Sigmoid colon (tissue), 7 donors: ENCODE results near the gene ANO1. TPM values are rescaled to one million over a fixed set of nuclear protein-coding genes. Genes with fewer than 3 reads are reported as not detected.
"Not testable (repeated sequence)": the region's sequence is repeated elsewhere in the genome, so short reads cannot be mapped to it uniquely, and the experiment has no call there.

ENCODE experiments used
- DNase-seq: peaks from one replicate; pipeline ENCODE4 v3.0.0-alpha.2; 2019
- H3K27ac ChIP-seq, 4 donors: fragments of 200-600 bp; sonication (generic); one replicate each; pipeline ENCODE4 v1.5.1; 2016 to 2019; ENCODE audit warnings: mild to moderate bottlenecking in 1 of 4
- H3K27me3 ChIP-seq, 3 donors: fragments of 200-600 bp; sonication (generic); one replicate each; pipeline ENCODE4 v1.5.1; 2019; ENCODE audit warnings: mild to moderate bottlenecking in 1 of 3
- H3K36me3 ChIP-seq, 4 donors: fragments of 200-600 bp; sonication (generic); one replicate each; pipeline ENCODE4 v1.5.1; 2016 to 2019
- H3K4me1 ChIP-seq, 4 donors: fragments of 200-600 bp; sonication (generic); one replicate each; pipeline ENCODE4 v1.5.1; 2017 to 2019
- H3K4me3 ChIP-seq, 4 donors: fragments of 200-600 bp; sonication (generic); one replicate each; pipeline ENCODE4 v1.5.1; 2017 to 2019; ENCODE audit warnings: mild to moderate bottlenecking in 2 of 4, moderate library complexity in 1 of 4
- H3K9me3 ChIP-seq, 4 donors: fragments of 200-600 bp in 3 of 4; sonication (generic) in 3 of 4; one replicate each; pipeline versions ENCODE4 v1.5.1 to v1.6.1; 2013 to 2019
- EP300 ChIP-seq, 4 donors: sonication (generic); formaldehyde crosslinking; IDR thresholded peaks; one replicate each; pipeline ENCODE4 v1.6.1; 2017; ENCODE audit warnings: antibody characterized with exemption in 4 of 4
- POLR2A ChIP-seq, 2 donors: fragments of 450-650 bp; IDR thresholded peaks; one replicate each; pipeline ENCODE4 v1.6.1; 2016; ENCODE audit warnings: antibody characterized with exemption in 2 of 2, mild to moderate bottlenecking in 2 of 2, moderate library complexity in 2 of 2
- POLR2AphosphoS5 ChIP-seq, 4 donors: sonication (generic); formaldehyde crosslinking; IDR thresholded peaks; one replicate each; pipeline ENCODE4 v1.6.1; 2017; ENCODE audit warnings: antibody characterized with exemption in 4 of 4
- WGBS, 2 donors: extraction: QIAGEN DNeasy Blood & Tissue Kit; methylation state at CpG; one replicate each; pipeline ENCODE4 v1.1.7; 2013; 5-methylcytosine and 5-hydroxymethylcytosine counted together
- intact Hi-C: fragments of 100-400 bp; cut with DNase I; formaldehyde crosslinking; loops from one replicate; pipeline ENCODE4 v1.15.1; 2023
- polyA plus RNA-seq, 3 donors: library from polyadenylated mRNA; stranded (reverse); fragments of 200-250 nt; gene quantifications; one replicate each; pipeline ENCODE4 v1.2.3, GENCODE V29; 2013
- total RNA-seq, 4 donors: library from RNA; depleted of rRNA; stranded (reverse); fragments of >200 nt; gene quantifications; one replicate each; pipeline ENCODE4 v1.1.0, GENCODE V29; 2016
- TF ChIP-seq, protein P1 (sequence below), 4 experiments: fragments of 450-650 bp in 3 of 4; fragments of 200-600 bp in 1 of 4; IDR thresholded peaks; one replicate each; pipeline ENCODE4 v1.5.1; 2016 to 2019; ENCODE audit warnings: antibody characterized with exemption in 4 of 4, mild to moderate bottlenecking in 3 of 4, moderate library complexity in 2 of 4
- donor health status: healthy with polysubstance abuse.
- donor health status: Bipolar disorder and iron deficiency.
- donor health status: healthy.

The ANO1 gene
- total and polyA plus RNA-seq, 7 donors: 0.60 to 33.9 (median 17.4) TPM

DNA sequence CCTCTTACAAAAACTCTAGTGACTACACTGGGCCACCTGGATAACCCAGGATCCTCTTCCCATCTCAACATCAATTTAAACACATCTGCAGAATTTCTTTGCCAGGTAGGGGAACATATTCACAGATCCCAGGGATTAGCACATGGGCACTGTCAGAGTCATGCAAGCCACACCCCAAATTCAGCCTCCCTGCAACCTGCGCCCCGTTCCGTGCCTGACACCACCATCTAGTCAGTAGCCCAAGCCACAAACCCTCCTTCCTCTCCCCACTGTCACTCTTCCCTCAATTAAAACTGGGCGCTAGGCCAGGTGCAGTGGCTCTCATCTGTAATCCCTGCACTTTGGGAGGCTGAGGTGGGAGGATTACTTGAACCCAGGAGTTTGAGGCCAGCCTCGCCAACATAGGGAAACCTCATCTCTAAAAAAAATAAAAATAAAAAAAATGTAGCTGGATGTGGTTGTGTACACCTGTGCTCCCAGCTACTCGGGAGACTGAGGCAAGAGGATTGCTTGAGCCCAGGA lies 131.3 kb downstream of the ANO1 start:
- Histone ChIP-seq H3K36me3 (peaks cover 8 to 43% (median 20%) of the 10 kb centered on the region in 4 donors), H3K27me3 (no peaks in the 10 kb centered on the region), H3K4me3 (no peak overlapping the region), H3K27ac (no peak overlapping the region), H3K9me3 (no peaks in the 10 kb centered on the region), H3K4me1 (peaks cover 0 to 10% (median 8%) of the 10 kb centered on the region in 4 donors)
- no peak for DNase-seq
- intact Hi-C loops: no loop called here
- 86 to 89% methylated on average over 6 of the region's 6 CpGs for WGBS, 2 donors
- no peak for TF ChIP-seq EP300 (IDR thresholded peaks at IDR 0.05)
- no peak for TF ChIP-seq POLR2AphosphoS5 (IDR thresholded peaks at IDR 0.05)
- TF ChIP-seq POLR2A (IDR thresholded peaks at IDR 0.05): no peak

DNA sequence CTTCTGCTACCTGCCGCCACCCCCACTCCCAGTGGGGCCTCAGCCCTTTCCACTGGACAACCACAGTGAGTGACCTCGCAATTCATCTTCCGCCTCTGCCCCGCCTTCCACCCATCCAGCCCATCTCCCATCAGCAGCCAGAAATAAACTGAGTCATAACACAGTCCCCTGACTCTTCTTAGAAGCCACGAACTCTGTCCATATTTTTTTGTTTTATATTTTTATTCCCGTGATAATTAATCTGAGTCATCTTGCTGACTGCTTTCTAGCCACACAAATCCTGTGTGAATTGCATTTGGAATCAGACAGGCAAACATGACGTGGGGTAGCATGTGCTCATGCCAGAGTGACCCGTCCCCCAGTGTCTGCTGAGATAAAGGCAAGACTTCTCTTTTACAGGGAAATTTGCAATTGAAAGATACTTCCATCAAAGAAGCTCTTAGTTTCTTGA lies 132.0 kb downstream of the ANO1 start:
- no peak overlapping the region for H3K4me3 ChIP-seq
- H3K27me3 ChIP-seq: no peaks in the 10 kb centered on the region
- intact Hi-C loops: no loop called here
- peaks cover 8 to 38% (median 19%) of the 10 kb centered on the region in 4 donors for H3K36me3 ChIP-seq
- H3K4me1 ChIP-seq: peaks cover 0 to 4% (median 2%) of the 10 kb centered on the region in 4 donors
- H3K9me3 ChIP-seq: no peaks in the 10 kb centered on the region
- DNase-seq: no peak
- no peak overlapping the region for H3K27ac ChIP-seq
- 59 to 76% methylated on average over 8 of the region's 8 CpGs for WGBS, 2 donors
- TF ChIP-seq POLR2AphosphoS5 (IDR thresholded peaks at IDR 0.05) (peak in 1 of 4 donors; percentile 16), EP300 (IDR thresholded peaks at IDR 0.05) (no peak)

DNA sequence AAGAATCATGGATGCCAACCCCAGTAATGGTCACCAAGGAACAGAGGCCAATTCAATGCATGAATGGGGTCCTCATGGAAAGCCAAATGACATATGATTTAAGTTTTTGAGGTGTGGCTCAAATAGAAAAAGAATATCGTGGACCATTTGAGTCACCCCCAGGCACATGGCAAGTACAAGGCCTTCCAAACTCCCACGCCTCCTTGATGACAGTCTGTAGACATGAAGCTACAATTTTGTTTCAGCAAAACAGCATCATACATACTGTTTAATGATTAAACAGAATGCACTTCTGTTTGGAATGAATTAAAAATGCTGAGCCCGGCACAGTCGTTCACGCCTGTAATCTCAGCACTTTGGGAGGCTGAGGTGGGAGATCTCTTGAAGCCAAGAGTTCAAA lies 132.4 kb downstream of the ANO1 start:
- Histone ChIP-seq H3K9me3 (no peaks in the 10 kb centered on the region), H3K4me3 (no peak overlapping the region), H3K27ac (no peak overlapping the region), H3K36me3 (peaks cover 8 to 37% (median 17%) of the 10 kb centered on the region in 4 donors), H3K27me3 (no peaks in the 10 kb centered on the region), H3K4me1 (no peaks in the 10 kb centered on the region)
- 38 to 78% methylated on average over 5 of the region's 5 CpGs for WGBS, 2 donors
- TF ChIP-seq POLR2AphosphoS5 (IDR thresholded peaks at IDR 0.05) (no peak), EP300 (IDR thresholded peaks at IDR 0.05) (no peak), POLR2A (IDR thresholded peaks at IDR 0.05) (no peak)
- TF ChIP-seq, protein P1, sequence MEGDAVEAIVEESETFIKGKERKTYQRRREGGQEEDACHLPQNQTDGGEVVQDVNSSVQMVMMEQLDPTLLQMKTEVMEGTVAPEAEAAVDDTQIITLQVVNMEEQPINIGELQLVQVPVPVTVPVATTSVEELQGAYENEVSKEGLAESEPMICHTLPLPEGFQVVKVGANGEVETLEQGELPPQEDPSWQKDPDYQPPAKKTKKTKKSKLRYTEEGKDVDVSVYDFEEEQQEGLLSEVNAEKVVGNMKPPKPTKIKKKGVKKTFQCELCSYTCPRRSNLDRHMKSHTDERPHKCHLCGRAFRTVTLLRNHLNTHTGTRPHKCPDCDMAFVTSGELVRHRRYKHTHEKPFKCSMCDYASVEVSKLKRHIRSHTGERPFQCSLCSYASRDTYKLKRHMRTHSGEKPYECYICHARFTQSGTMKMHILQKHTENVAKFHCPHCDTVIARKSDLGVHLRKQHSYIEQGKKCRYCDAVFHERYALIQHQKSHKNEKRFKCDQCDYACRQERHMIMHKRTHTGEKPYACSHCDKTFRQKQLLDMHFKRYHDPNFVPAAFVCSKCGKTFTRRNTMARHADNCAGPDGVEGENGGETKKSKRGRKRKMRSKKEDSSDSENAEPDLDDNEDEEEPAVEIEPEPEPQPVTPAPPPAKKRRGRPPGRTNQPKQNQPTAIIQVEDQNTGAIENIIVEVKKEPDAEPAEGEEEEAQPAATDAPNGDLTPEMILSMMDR (IDR thresholded peaks at IDR 0.05): no peak
- intact Hi-C loops: no loop called here
- no peak for DNase-seq

DNA sequence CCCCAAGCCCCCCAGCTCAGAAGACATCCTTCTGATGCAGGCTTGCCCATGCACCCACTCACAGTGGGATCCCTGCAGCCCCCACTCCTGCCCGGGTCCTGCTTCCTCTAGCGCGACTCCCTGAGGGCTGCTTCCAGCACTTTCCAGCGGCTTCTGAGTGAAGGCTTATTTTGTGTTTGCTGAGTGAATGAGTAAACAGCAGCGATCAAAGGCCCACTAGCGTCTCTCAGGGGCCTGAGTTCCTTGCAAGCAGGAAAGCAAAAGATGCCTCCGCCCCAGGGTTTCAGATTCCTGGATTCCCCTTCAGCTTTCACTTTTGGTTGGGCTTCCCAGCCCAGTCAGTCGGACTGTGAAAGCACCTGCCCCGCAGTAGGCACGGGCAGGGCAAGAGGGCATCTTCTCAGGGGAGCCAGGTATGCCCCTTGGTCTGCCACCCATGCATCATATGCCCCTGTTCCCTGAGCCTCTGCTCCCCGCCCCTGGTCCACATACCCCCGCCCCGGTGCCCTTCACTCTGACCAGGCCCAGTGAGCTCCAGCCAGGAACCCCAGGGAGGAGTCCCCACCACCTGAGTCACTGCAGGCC lies 134.2 kb downstream of the ANO1 start:
- DNase-seq: no peak
- Histone ChIP-seq H3K9me3 (no peaks in the 10 kb centered on the region), H3K4me1 (no peaks in the 10 kb centered on the region), H3K27me3 (no peaks in the 10 kb centered on the region), H3K4me3 (no peak overlapping the region), H3K27ac (no peak overlapping the region), H3K36me3 (peaks cover 5 to 20% (median 6%) of the 10 kb centered on the region in 4 donors)
- TF ChIP-seq POLR2AphosphoS5 (IDR thresholded peaks at IDR 0.05) (no peak), EP300 (IDR thresholded peaks at IDR 0.05) (no peak), POLR2A (IDR thresholded peaks at IDR 0.05) (no peak)
- TF ChIP-seq, protein P1 (IDR thresholded peaks at IDR 0.05): no peak
- intact Hi-C loops: no loop called here
- WGBS, 2 donors: 24 to 60% methylated on average over 13 of the region's 13 CpGs

DNA sequence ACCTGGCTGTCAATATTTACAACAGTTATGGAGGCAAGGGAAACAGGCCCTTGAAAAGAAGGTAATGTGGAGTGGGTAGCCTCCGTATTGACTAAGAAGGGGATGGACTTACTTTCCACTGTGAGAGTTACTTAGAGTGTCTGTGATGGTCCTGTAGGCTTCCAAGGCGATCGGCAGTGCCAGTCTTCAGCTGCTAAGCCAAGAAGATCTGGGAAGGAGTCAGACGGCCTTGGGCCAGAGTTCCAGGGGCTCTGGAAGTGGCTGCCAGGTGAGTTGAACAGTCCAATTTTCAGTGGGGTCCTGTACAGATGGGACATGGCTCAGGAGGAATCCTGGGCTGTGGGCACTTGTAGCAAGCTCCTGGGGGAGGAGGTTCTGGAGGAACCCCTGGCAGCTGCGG lies 139.3 kb downstream of the ANO1 start:
- H3K27me3 ChIP-seq, H3K9me3 ChIP-seq, DNase-seq, intact Hi-C loops, H3K4me1 ChIP-seq, H3K36me3 ChIP-seq, H3K4me3 ChIP-seq, H3K27ac ChIP-seq: not testable (repeated sequence)
- WGBS, 2 donors: 91 to 97% methylated on average over 5 of the region's 5 CpGs

DNA sequence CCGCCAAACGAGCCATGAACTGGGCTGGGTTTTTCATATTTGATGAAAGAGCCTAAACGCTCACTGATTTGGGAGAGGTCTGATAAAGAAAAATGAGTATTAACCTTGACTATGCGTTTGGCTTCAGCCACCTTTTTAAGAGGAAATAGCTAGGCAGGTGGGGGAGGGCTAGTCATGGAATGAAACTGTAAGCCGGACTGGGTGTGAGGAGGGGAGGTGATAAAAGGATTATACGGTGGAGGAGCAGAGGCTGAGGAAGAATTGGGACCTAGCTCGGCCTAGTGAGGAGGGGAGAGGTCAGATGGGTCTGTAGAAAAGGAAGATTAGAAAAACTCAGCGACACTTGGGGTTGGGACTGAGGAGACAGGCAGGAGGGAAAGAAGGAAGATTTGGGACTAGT lies 140.0 kb downstream of the ANO1 start:
- intact Hi-C loops: not testable (repeated sequence)

DNA sequence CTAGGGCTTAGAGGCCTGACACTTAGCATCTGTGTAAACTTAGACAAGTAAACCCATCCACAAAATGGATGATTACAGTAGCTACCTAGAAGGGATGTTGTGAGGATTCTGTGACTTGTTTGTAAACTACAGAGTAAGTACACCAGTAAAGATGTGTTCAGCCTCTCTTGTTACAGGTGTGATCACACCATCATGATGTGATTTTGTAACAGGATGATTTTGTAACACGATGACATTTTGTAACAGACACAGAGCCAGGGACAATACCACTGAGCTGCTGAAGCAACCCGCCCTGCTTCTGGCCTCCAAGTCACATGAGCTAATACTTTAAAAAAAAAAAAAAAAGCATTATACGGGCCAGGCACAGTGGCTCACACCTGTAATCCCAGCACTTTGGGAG lies 142.0 kb downstream of the ANO1 start:
- H3K27me3 ChIP-seq: no peaks in the 10 kb centered on the region
- H3K36me3 ChIP-seq: no peaks in the 10 kb centered on the region
- DNase-seq: no peak
- intact Hi-C loops: no loop called here
- 82 to 86% methylated on average over 3 of the region's 3 CpGs for WGBS, 2 donors
- H3K4me3 ChIP-seq: no peak overlapping the region
- H3K9me3 ChIP-seq: no peaks in the 10 kb centered on the region
- no peak for TF ChIP-seq POLR2AphosphoS5 (IDR thresholded peaks at IDR 0.05)
- TF ChIP-seq POLR2A (IDR thresholded peaks at IDR 0.05): no peak
- no peak for TF ChIP-seq EP300 (IDR thresholded peaks at IDR 0.05)
- TF ChIP-seq, protein P1 (IDR thresholded peaks at IDR 0.05): no peak
- no peaks in the 10 kb centered on the region for H3K4me1 ChIP-seq
- no peak overlapping the region for H3K27ac ChIP-seq

More for the DNA sequence above, 140.0 kb downstream of the ANO1 start:
- H3K9me3 ChIP-seq, H3K27me3 ChIP-seq, DNase-seq, H3K4me1 ChIP-seq, H3K4me3 ChIP-seq, H3K36me3 ChIP-seq, H3K27ac ChIP-seq: not testable (repeated sequence)
- 60 to 64% methylated on average over 8 of the region's 8 CpGs for WGBS, 2 donors
